Stimulated activated CD4-positive, alpha-beta T cell treated with anti-CD3 and anti-CD28 coated beads, Interleukin-12 subunit alpha, Interleukin-12 subunit beta, amount 100 ng/mL, for 4 hours (primary cell): Measurements from ENCODE around the gene CRYZL1.
"Not testable (repeated sequence)": the region's sequence is repeated elsewhere in the genome, so short reads cannot be mapped to it uniquely, and the experiment has no call there.

ENCODE experiments used
- DNase-seq: peaks from one replicate; pipeline ENCODE4 v3.0.0-alpha.2; 2020

CRYZL1 gene

DNA sequence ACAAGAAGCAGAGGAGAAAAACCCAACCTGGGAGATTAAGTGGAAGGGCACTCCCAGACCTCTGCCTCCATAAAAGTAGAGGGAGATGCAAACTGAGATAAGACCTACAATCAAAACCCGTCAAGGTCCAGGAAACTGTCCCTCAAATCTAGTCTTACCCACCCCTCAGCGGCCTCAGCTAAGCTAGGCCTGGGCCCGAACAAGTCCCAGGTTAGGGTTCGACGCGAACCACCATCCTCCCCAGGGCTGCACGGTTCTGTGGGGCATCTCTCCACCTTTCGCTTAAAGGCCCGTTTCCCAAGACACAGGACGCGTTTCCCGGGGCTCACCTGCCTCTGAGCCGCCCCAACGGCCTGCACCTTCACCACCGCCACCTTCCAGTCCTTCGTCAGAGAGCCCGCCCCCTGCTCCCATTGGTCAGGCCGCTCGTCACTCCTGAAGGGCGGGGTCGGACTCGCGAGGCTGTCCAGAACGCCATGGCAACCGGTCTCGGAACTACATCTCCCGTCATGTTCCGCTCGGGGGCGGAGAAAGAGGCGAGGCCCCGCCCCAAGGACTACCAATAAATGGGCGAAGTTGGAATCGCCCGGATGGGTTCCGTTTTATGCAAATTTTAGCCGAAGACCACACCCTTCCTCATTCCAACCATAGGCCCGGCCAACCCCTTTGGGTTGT lies at the start of gene CRYZL1:
Gene CRYZL1 (minus strand): TSS at position 390 of the 675 bp plus-strand sequence. CDS start 10,190 bp downstream, outside the sequence.
- DNase-seq, result peak; percentile 99

DNA sequence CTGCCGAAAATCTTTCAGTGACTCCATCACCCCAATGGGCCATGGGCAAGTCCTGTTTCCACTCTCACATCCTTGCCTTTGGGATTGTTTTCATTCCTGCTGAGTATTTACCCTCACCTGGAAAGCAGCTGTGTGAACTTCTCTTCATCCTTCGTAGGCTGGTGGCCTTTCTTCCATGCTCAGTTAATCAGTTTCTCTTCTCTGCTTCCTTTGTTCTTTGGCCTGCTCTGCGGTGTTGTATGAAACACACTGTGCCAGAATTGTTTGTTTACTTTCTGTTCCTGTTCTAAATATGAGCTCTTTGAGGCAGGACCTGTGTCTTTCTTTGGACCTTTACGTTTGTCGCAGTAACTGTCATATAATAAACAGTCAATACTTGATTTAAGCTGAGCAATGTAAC lies 49.3 kb upstream of the CRYZL1 start:
- DNase-seq, result no peak

GRCh38 chr21:33688353-33688752 lies 46.8 kb upstream of the CRYZL1 start:
- DNase-seq, result no peak

GRCh38 chr21:33687634-33688033 lies 46.1 kb upstream of the CRYZL1 start:
- no peak for DNase-seq

DNA sequence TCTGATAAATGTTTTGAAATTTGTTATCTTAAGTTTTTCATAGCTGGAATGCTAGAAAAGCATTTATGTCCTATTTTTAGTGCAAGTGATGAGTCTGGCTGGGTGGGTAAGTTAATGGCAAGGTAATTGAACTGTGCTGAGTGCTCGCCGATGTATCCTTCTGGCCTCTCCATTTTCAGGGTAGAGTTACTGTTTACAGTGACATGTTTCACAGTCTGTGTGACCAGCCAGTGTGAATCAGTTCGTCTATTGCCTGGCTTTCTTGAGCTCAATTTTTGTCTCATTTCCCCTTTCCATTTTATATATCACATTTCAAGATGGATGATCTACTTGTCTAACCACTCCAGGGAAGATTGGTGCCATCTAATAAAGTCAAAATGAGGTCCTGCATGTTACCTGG lies 44.8 kb upstream of the CRYZL1 start:
- no peak for DNase-seq

GRCh38 chr21:33685613-33686197 lies 44.2 kb upstream of the CRYZL1 start:
- no peak for DNase-seq

DNA sequence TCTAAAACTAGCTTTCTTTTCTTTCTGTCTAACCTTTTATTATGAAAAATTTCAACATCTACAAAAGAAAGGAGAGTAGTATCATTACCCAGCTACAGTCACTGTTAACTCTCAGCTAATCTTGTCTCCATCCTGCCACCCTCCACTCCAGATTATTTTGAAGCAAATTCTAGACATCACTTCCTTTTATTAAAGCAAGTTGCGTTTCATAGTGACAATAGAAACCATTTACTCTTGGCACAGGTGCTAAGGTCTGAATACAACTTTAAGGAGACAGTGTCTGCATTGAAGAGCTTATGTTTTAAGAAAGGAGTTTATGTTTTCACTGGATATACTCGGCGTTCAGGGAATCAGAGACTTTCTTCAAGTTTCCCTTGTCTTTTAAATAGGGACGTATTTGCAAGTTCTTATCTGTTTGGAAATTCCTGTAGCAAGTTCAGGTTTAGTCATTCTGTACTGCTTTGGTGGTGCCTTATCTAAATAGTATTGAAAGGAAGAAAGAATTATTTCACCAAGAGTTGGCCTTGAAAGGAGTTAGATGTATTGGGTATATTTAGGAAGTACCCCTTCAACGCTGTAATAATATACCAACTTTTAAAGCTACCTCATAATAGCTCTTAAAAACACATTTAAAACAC lies 43.5 kb upstream of the CRYZL1 start:
- DNase-seq, result no peak

GRCh38 chr21:33684068-33684467 lies 42.5 kb upstream of the CRYZL1 start:
- no peak for DNase-seq

DNA sequence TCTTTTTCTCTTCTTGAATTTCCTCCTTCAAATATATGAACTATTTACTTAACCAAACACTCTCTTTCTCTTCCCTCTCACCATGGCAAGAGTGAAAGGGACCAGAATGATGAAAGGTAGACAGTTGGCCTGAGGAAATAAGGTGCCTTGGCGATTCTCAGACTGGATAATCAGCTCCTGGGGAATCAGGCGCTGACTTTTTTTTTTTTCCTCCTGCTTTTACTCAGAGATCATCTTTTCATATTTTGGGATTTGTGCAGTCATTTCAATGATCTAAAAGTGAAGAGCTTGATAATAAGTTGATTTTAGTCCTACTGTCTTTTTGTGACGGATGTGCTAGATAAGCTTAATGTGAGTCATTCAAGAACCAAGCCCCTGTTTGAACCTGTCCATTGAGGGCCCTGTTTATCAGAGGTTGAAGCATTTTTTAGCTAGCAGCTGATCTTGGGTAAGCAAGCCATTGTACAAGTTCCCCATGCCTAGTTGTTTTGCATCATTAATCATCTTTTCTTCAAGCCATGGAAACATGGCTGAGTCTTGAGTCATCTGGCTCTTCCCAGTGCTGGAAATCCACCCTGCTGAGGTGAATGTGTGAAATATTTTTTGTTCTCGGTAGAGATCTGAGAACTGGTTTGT lies 41.6 kb upstream of the CRYZL1 start:
- DNase-seq, result no peak

DNA sequence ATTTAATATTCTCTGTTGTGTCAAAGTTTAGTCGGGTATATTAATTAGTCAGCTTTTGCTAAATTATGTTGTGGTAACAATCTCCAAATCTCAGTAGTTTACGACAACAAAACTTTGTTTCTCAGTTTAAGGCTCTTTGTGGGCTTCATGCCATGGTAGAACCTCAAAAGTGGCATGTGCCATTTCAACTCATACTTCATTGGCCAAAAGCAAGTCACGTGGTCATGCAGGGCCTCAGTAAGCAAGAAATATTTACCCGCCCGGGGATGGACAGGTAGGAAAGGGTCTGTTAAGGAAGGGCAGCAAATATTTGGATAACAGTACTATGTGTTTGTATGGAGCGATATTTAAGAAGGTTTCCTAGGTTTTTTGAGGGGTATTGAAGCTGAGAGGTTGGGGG lies 39.3 kb upstream of the CRYZL1 start:
- DNase-seq, result no peak

GRCh38 chr21:33677450-33677849 lies 35.9 kb upstream of the CRYZL1 start:
- DNase-seq, result no peak

DNA sequence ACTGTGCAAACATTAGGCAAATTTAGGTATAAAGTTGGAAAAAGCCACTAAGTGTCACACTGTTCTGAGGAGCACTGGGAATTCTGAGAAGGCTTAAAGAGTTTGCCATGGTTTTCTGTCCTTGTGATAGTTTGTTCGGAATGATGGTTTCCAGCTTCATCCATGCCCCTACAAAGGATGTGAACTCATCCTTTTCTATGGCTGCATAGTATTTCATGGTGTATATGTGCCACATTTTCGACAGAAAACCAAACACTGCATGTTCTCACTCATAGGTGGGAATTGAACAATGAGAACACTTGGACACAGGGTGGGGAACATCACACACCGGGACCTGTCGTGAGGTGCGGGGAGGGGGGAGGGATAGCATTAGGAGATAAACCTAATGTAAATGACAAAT lies 35.1 kb upstream of the CRYZL1 start:
- DNase-seq, result not testable (repeated sequence)

DNA sequence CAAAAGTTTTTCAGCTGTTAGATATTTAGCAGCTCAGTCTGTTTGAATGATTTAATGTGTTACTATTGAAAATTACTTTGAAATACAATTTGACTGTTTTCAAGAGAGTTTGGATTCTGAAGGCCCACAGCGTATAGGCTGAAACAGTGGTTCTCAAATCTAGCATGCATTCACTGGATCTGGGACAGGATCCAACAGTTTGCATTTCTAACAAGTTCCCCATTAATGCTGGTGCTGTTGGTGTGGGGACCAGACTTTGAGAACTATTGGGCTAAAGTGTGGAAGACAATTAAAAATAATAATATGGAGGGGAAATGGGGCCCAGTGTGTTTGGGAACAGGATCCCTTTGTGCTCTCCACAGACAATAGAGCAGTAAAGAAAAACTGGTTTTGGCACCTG lies 32.7 kb upstream of the CRYZL1 start:
- DNase-seq, result no peak

- no peak for DNase-seq
Observed at GRCh38 chr21:33673473-33673872, 31.9 kb upstream of the CRYZL1 start.

- no peak for DNase-seq
Observed at GRCh38 chr21:33670076-33670978, 28.8 kb upstream of the CRYZL1 start.

DNA sequence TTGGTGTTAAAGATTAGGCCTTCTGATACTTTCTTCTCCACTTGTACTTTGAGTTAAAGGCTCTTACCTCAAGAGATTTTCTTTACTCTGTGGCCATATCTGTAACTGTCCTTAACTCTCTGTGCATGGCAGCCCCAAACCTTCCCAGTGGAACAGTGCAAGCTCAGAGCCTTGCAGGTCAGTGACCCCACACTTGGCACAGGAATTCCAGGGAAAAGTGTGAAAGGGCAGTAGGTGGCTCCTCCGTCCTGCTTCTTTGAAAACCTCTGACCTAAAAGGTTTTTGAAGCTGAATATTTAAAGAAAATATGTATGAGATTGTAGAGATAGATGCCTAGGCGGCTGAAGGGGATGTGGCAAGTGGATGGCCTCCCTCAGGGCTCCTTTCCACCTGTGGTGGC lies 27.1 kb upstream of the CRYZL1 start:
- no peak for DNase-seq

DNA sequence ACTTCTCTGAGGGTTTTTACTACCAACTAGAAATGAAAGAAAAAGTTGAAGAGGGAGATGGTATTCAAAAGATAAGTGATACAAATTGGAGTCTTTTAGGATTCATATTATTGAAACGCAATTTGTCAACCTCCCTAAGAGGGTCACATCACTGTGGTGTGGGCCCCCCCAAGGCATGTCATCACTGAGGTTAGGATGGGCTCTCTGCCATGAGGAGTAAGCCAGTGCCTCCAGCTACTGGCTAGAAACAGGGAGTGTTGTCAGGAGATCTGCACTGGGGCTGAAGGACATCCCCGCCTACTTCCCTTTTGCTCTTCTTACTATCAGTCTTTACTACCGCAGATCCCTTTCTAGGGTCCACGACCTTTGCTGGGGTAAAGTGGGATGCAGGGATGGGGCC lies 26.6 kb upstream of the CRYZL1 start:
- DNase-seq, result no peak

DNA sequence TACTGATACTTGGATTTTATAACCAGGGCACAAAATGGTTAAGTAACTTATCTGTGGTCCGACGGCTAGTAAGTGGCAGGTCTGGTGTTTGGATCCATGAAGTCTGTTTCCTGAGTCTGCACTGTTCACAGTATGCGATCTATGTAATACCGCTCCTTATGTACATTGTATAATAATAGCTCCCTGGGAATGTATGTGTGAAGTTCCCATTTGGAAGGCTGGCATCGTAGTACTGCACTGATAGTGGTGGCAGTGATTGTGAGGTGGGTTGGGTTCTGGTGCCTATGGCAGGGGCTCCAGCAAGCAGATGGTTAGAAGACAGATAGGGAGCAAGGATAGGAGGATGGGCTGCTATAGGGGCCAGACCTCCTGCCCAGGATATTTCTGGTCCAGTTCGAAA lies 26.1 kb upstream of the CRYZL1 start:
- DNase-seq, result no peak

DNA sequence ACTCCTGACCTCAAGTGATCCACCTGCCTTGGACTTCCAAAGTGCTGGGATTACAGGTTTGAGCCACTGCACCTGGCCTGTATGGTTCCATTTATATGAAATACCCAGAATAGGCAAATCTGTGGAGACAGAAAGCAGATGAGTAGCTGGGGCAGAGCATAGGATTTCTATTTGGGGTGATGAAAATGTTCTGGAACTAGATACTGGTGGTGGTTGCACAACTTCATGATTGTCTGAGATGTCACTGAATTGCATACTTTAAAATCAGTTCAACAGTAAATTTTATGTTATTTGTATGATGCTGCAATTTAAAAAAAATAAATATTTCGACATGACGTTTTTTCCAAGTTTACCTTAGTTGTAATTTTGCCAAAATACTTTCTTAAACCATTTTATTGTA lies 24.6 kb upstream of the CRYZL1 start:
- no peak for DNase-seq

DNA sequence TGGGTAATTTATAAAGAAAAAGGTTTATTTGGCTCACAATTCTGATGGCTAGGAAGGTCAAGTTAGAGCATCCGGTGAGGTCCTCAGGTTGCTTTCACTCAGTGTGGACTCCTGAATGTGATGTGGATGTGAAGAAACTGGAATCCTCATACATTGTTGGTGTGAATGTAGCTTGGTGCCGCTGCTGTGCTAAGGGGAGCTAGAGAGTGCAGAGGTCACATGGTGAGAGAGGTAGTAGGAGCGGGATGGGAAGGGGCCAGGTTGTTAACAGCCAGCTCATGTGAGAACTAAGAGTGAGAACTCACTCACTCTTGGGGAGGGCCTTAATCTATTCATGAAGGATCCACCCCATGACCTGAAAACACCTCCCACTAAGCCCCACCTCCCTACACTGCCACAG lies 22.6 kb upstream of the CRYZL1 start:
- no peak for DNase-seq

DNA sequence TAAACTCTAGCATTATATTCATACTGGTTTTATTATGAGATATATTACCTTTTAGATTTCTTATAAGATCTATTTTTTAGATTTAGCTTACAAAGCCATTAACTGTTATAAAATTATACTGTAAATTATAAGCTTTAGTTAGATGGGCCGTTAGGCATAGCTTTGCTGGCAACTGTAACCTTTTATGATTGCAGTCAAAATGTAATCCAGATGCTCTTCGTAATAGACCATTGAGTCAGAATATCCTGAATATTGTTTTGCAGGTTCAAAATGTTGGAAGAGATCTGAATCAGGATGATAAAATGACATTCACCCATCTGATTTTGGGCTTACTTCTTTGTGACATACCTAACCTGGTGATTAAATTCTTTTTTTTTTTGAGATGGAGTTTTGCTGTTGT lies 21.7 kb upstream of the CRYZL1 start:
- DNase-seq, result no peak

DNA sequence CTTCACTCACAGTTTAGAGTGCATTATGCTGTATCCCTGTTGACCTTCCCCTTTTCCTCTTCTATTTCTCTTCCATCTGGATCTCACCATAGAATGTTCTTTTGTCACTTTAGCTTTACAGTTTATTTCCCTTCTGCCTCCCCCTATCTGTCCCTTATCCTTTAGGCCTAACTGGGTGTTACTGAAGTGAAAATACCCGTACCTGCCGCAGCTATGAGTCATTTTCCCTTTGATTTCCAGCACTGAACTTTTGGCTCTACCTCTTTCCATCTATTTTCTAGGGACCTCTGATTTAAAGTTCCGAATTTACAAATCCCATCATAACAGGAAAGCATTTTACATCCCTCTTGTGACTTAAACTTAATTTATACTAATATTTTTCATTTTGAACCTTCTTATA lies 20.5 kb upstream of the CRYZL1 start:
- no peak for DNase-seq

- DNase-seq, result no peak
Observed at GRCh38 chr21:33661146-33661545, 19.6 kb upstream of the CRYZL1 start.
